ENCODE results near the gene YEATS2.
A peak's percentile ranks its signal among the peaks of the same experiment; 100 is the strongest.

The YEATS2 gene

DNA sequence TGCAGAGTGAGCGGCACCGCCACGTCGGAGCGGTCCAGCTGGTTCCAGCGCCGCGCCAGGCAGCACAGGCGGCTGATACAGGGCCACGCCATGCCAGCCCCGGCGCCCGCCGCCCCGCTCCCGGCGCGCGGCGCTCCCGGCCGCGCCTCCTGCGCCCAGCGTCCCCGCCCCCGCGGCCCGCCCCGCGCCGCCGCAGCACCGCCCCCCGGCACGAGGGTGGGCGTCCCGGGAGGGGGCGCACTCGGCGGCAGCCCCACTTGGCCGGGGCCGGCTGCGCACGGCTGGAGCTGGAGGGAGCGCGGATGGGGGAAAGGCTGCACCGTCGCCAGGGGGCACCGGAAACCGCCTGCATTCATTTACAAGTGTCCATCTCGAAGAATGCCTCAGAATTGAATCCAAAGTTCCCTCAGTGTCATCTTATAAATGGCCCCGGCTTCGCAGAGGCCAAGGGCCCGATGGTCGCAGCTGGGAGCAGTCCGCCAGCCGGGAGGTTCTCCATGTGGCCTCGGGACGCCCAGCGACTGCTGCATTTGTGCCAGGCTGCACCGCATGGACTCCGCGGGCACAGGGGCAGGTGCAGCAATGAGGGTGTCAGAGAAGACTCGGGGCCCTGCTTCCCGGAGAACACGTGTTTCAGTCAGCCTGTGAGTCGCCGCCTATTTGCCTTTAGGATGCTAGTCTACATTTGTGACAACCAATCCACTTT, 128.0 kb downstream of the YEATS2 start, which contains the start of gene MAP6D1:
Gene MAP6D1 (minus strand): TSS at position 122 of the 706 bp plus-strand sequence. CDS start 30 bp downstream, at position 92.
- DNase-seq (ENCODE audit: low spot score): peak; percentile 38
- TF ChIP-seq, protein P1, sequence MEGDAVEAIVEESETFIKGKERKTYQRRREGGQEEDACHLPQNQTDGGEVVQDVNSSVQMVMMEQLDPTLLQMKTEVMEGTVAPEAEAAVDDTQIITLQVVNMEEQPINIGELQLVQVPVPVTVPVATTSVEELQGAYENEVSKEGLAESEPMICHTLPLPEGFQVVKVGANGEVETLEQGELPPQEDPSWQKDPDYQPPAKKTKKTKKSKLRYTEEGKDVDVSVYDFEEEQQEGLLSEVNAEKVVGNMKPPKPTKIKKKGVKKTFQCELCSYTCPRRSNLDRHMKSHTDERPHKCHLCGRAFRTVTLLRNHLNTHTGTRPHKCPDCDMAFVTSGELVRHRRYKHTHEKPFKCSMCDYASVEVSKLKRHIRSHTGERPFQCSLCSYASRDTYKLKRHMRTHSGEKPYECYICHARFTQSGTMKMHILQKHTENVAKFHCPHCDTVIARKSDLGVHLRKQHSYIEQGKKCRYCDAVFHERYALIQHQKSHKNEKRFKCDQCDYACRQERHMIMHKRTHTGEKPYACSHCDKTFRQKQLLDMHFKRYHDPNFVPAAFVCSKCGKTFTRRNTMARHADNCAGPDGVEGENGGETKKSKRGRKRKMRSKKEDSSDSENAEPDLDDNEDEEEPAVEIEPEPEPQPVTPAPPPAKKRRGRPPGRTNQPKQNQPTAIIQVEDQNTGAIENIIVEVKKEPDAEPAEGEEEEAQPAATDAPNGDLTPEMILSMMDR (conservative IDR thresholded peaks at IDR 0.05; ENCODE audit: low read depth): peak; percentile 58; the same call in 1 of the 2 replicates
- peak within 1 kb of the TSS; percentile 68 for H3K27ac ChIP-seq
- ChIA-PET POLR2A (ENCODE audit: low non-redundant PET) (no interaction called here), CTCF (interaction anchor here (0.5 to 1.5 kb wide), 2 partner anchors 14 to 1211 kb away, joined by 3 to 4 read pairs; no protein-coding TSS in a partner anchor)

DNA sequence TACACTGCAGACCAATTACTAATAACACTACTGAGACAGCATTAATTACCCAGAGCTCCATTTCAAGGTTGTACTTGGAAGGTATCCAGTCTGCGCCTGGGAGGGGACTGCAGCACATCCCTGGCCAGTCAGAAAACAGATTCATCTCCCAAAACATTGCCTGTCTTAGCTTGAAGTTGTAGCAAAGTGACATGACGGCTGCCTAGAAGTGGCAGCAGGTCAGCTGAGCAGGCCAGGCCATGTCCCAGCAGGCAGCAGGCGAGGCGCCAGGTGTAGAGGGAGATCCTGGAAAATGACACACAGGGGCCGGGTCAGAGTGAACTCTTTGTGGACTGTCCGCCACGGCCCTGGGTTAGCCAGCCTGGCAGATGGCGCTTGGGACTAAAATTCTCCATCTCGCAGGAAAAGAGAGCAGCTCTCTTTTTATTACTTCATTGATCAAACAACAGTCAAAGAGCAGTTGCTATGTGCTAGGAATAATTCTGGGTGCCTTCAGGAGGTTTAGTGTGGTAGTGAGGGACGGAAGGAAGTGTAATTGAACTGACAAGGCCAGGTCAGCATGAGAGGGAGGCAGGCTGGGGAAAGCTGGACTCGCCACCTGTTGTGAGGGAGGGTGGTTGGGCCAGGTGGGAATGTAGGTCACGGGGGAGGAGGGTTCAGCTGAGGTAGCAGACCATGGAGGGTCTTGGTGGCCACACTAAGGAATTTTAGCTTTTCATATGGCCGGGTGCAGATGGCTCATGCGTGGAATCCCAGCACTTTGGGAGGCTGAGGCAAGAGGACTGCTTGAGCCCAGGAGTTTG, 129.1 kb downstream of the YEATS2 start:
- H3K27ac ChIP-seq: peak overlapping the region; percentile 68
- no peak for DNase-seq (ENCODE audit: low spot score)
- CTCF ChIA-PET: interaction anchor here (1.2 to 1.5 kb wide), 2 partner anchors 13 to 58 kb away, joined by 3 to 4 read pairs; partner anchors contain the start of gene PARL
- POLR2A ChIA-PET (ENCODE audit: low non-redundant PET): no interaction called here
- TF ChIP-seq, protein P1 (conservative IDR thresholded peaks at IDR 0.05; ENCODE audit: low read depth): no peak

DNA sequence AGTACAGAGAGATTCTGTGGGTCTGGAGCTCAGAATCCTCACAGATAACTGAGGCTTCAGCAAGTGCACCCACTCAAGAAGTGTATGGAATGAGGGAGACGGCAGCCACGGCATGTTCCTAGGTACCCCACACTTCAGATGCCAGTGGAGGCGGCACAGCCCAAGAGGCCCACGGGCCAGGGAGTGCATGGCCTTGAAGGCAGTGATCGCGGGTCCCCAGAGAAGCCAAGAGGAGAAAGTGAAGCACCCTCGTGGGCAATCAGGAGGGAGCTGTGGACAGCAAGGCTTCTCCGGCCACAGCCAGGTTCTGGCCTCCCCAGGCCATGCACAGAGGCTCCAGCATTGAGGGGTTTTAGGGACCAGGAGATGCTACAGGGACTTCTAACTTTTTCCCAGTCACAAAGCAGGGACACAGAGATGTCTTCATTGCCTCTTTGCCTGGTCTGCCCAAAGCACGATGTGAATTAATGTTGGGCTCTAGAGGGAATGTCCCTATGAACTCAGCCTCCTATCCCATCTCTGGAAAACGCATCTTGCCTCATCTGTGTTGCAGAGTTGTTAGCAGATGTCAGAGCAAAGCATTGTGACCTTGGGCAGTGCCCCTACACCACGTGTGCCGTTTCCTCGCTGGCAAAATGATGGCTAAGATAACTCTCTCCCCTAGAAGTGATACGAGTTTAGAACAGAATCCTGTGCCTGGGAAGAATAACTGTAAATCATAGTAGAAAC, 130.4 kb downstream of the YEATS2 start:
- DNase-seq (ENCODE audit: low spot score): no peak
- peak overlapping the region; percentile 68 for H3K27ac ChIP-seq
- TF ChIP-seq, protein P1 (conservative IDR thresholded peaks at IDR 0.05; ENCODE audit: low read depth): no peak
- ChIA-PET POLR2A (ENCODE audit: low non-redundant PET) (no interaction called here), CTCF (interaction anchor here (0.6 kb wide), 1 partner anchor 237 kb away, joined by 3 read pairs; no protein-coding TSS in a partner anchor)

DNA sequence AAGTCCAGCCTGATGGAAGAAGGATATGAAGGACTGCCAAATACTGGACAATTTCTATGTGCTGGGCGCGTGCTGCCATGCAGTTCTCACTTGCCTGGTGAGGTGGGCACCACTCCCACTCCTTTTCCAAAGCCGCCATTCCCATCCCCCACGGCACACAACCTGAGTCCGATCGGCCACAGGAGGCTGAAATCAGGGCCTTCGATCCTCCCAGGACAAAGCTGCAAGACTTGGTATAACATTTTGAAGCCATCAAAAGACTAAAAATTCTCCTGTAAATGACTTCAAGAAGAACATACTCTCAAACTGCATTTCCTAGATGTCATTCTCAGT, 130.9 kb downstream of the YEATS2 start:
- CTCF ChIA-PET: interaction anchor here (0.6 kb wide), 2 partner anchors 14 to 237 kb away, joined by 3 to 7 read pairs; no protein-coding TSS in a partner anchor
- POLR2A ChIA-PET (ENCODE audit: low non-redundant PET): no interaction called here
- peak overlapping the region; percentile 68; the same call in 1 of the 2 replicates for H3K27ac ChIP-seq
- TF ChIP-seq, protein P1 (conservative IDR thresholded peaks at IDR 0.05; ENCODE audit: low read depth): no peak
- no peak for DNase-seq (ENCODE audit: low spot score)

DNA sequence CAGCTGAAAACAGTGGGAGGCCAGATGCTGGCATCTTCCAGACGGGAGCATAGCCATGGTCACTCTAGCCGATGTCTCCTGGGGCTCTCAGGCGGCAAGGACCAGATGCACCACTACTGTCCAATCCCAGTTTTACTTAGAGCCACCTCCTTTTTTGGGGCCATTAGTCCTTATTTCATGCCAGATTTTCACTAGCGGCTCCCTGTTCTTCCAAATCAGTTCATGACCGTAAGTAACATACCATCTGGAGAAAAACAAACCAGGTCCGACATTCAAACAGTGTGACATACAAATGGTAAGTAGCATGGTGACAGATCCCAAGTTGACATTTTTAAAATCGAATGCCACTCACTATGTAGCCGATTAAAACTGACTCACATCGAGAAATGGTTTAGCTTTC, 131.9 kb downstream of the YEATS2 start:
- CTCF ChIA-PET: no interaction called here
- POLR2A ChIA-PET (ENCODE audit: low non-redundant PET): no interaction called here
- no peak for DNase-seq (ENCODE audit: low spot score)
- TF ChIP-seq, protein P1 (conservative IDR thresholded peaks at IDR 0.05; ENCODE audit: low read depth): no peak
- H3K27ac ChIP-seq: no peak overlapping the region

DNA sequence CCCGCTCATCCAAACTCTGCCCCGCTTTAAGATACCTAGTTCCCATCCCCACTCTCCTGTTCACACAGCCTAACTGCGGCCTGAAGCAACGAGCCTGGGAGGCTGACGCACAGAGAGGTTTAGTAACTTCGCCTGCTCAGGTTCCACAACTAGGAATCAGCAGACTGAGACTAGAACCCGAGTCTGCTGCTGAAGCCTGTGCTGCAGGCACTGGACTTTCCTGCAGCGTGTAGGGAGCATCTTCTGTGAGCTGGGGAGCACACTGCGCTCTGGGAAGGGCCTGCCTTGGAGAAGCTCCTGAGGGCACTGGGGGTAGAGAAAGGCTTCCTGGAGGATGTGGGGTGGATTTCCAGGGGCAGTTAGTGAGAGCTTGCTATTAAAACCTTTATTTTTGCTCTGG, 132.6 kb downstream of the YEATS2 start:
- no peak for DNase-seq (ENCODE audit: low spot score)

More for the DNA sequence above, 132.6 kb downstream of the YEATS2 start:
- ChIA-PET CTCF (no interaction called here), POLR2A (ENCODE audit: low non-redundant PET) (no interaction called here)
- TF ChIP-seq, protein P1 (conservative IDR thresholded peaks at IDR 0.05; ENCODE audit: low read depth): no peak
- no peak overlapping the region for H3K27ac ChIP-seq

Measured in RWPE1 (cell line).